HCT116 (cell line): ENCODE results near the gene ACOXL. TPM values are rescaled to one million over a fixed set of nuclear protein-coding genes. Genes with fewer than 3 reads are reported as not detected.

ENCODE experiments used
- ATAC-seq: fragments of 200-7000 bp; cut with Tn5 transposase; 2 replicates; pipeline ENCODE4 v1.9.1; 2020; ENCODE audit warnings: mild to moderate bottlenecking, moderate library complexity
- BruUV-seq: library from RNA; stranded (reverse); fragments of 400-500 nt; replicated peaks from 2 replicates; lab custom pipeline; 2021; lab: Mats Ljungman, UMichigan
- CTCF ChIA-PET: fragments of 300-600 bp; sonication (Branson Sonifier 250); formaldehyde crosslinking; loops from one replicate; lab custom pipeline; 2021; ENCODE audit warnings: antibody characterized with exemption; lab: Charles Lee
- POLR2A ChIA-PET: fragments of 300-600, 350-600 bp; sonication (Branson Sonifier 250); formaldehyde crosslinking; loops from one replicate; lab custom pipeline; 2021; ENCODE audit warnings: antibody characterized with exemption; lab: Charles Lee
- RAD21 ChIA-PET, 2 experiments: fragments of 300-600 bp; sonication (Branson Sonifier 250); formaldehyde crosslinking; loops; one replicate each; lab custom pipeline; 2023; ENCODE audit warnings: low total read pairs in 2 of 2; ENCODE audit not compliant: uncharacterized antibody in 2 of 2, unreplicated experiment in 2 of 2, low non-redundant PET in 1 of 2; lab: Charles Lee
- DNase-seq: peaks from one replicate; pipeline ENCODE4 v3.0.0-alpha.2; 2010; ENCODE audit warnings: low read depth, low spot score
- H2AFZ ChIP-seq: fragments of 200-600 bp; shearing (Covaris generic), sonication (generic); 2 replicates; pipeline ENCODE4 v1.6.1; 2017; ENCODE audit warnings: low read depth, mixed run types, mixed read lengths, antibody characterized with exemption, low read length; ENCODE audit not compliant: poor library complexity, severe bottlenecking
- H3K27ac ChIP-seq: 2 replicates; pipeline ENCODE4 v1.5.1; 2012; ENCODE audit warnings: low read depth, low read length
- H3K27me3 ChIP-seq: fragments of 200-600 bp; sonication (generic); 2 replicates; pipeline ENCODE4 v1.6.1; 2016; ENCODE audit warnings: mixed run types, low read length, mixed read lengths; ENCODE audit not compliant: insufficient read depth
- H3K36me3 ChIP-seq, 2 experiments: fragments of 200-500 bp in 1 of 2; fragments of 200-600 bp in 1 of 2; sonication (Bioruptor generic) in 1 of 2; sonication (generic) in 1 of 2; 2 replicates each; pipeline versions ENCODE4 v1.5.1 to v1.6.1; 2014 to 2016; ENCODE audit warnings: low read length in 2 of 2, inconsistent platforms in 1 of 2, mixed read lengths in 1 of 2, mixed run types in 1 of 2; ENCODE audit not compliant: insufficient read depth in 2 of 2, control insufficient read depth in 1 of 2
- H3K4me1 ChIP-seq, 2 experiments: fragments of 200-600 bp in 1 of 2; sonication (generic) in 1 of 2; 2 replicates each; pipeline versions ENCODE4 v1.5.1 to v1.6.1; 2012 to 2017; ENCODE audit warnings: low read length in 2 of 2, inconsistent platforms in 1 of 2, mild to moderate bottlenecking in 1 of 2, mixed read lengths in 1 of 2, mixed run types in 1 of 2, moderate library complexity in 1 of 2; ENCODE audit not compliant: insufficient read depth in 2 of 2, control insufficient read depth in 1 of 2
- H3K4me2 ChIP-seq: fragments of 200-600 bp; sonication (generic); 2 replicates; pipeline ENCODE4 v1.6.1; 2017; ENCODE audit warnings: mixed run types, low read length, mixed read lengths
- H3K4me3 ChIP-seq, 2 experiments: fragments of 200-600 bp in 1 of 2; sonication (generic) in 1 of 2; replicated peaks in 1 of 2; 2 replicates each; pipeline ENCODE4 v1.5.1; 2011 to 2016; ENCODE audit warnings: low read length in 2 of 2, control low read depth in 1 of 2, low read depth in 1 of 2, mild to moderate bottlenecking in 1 of 2, mixed read lengths in 1 of 2, mixed run types in 1 of 2
- H3K79me2 ChIP-seq: fragments of 200-600 bp; sonication (generic); 2 replicates; pipeline ENCODE4 v1.6.1; 2017; ENCODE audit warnings: mild to moderate bottlenecking, mixed run types, low read length, moderate library complexity, mixed read lengths; ENCODE audit not compliant: insufficient read depth
- H3K9ac ChIP-seq: fragments of 200-600 bp; sonication (generic); 2 replicates; pipeline ENCODE4 v1.6.1; 2016; ENCODE audit warnings: low read length, mixed read lengths
- H3K9me2 ChIP-seq: fragments of 200-600 bp; sonication (generic), shearing (Covaris generic); 2 replicates; pipeline ENCODE4 v1.6.1; 2017; ENCODE audit warnings: mixed run types, mild to moderate bottlenecking, moderate library complexity; ENCODE audit not compliant: insufficient read depth
- H3K9me3 ChIP-seq, 2 experiments: fragments of 200-500 bp in 1 of 2; fragments of 200-600 bp in 1 of 2; sonication (Bioruptor generic) in 1 of 2; sonication (generic) in 1 of 2; 2 replicates each; pipeline ENCODE4 v1.6.1; 2014 to 2017; ENCODE audit warnings: low read length in 2 of 2, mixed read lengths in 2 of 2, inconsistent platforms in 1 of 2, low read depth in 1 of 2, mild to moderate bottlenecking in 1 of 2, mixed run types in 1 of 2, moderate library complexity in 1 of 2; ENCODE audit not compliant: control insufficient read depth in 1 of 2, insufficient read depth in 1 of 2
- H4K20me1 ChIP-seq: fragments of 200-600 bp; sonication (generic), shearing (Covaris generic); 2 replicates; pipeline ENCODE4 v1.6.1; 2017; ENCODE audit warnings: mixed run types, mild to moderate bottlenecking, moderate library complexity; ENCODE audit not compliant: insufficient read depth
- CBX3 ChIP-seq: IDR thresholded peaks from 2 replicates; pipeline ENCODE4 v1.6.1; 2012; ENCODE audit warnings: low read depth
- CEBPB ChIP-seq: IDR thresholded peaks from 2 replicates; pipeline ENCODE4 v1.6.1; 2012; ENCODE audit warnings: low read depth
- ELF1 ChIP-seq: IDR thresholded peaks from 2 replicates; pipeline ENCODE4 v1.6.1; 2012; ENCODE audit warnings: low read depth, borderline replicate concordance
- EZH2 ChIP-seq: fragments of 200-600 bp; sonication (generic); IDR thresholded peaks from 2 replicates; pipeline ENCODE4 v1.6.1; 2017; ENCODE audit warnings: antibody characterized with exemption, mixed run types
- FOSL1 ChIP-seq: IDR thresholded peaks from 2 replicates; pipeline ENCODE4 v1.6.1; 2012; ENCODE audit warnings: low read depth
- JUND ChIP-seq: IDR thresholded peaks from 2 replicates; pipeline ENCODE4 v1.6.1; 2012
- POLR2A ChIP-seq: IDR thresholded peaks from 2 replicates; pipeline ENCODE4 v1.7.0; 2011; ENCODE audit warnings: borderline replicate concordance; ENCODE audit not compliant: insufficient read depth, insufficient read length; ENCODE audit errors: extremely low read depth
- POLR2AphosphoS5 ChIP-seq: IDR thresholded peaks from 2 replicates; pipeline ENCODE4 v1.6.1; 2011; ENCODE audit warnings: mild to moderate bottlenecking, low read depth, low read length, moderate library complexity
- RAD21 ChIP-seq: IDR thresholded peaks from 2 replicates; pipeline ENCODE4 v1.6.1; 2012; ENCODE audit warnings: low read depth, mild to moderate bottlenecking
- SIN3A ChIP-seq: IDR thresholded peaks from 2 replicates; pipeline ENCODE4 v1.6.1; 2012; ENCODE audit warnings: low read depth
- SP1 ChIP-seq: IDR thresholded peaks from 2 replicates; pipeline ENCODE4 v1.6.1; 2012; ENCODE audit warnings: low read depth
- SRF ChIP-seq: IDR thresholded peaks from 2 replicates; pipeline ENCODE4 v1.6.1; 2012; ENCODE audit warnings: low read depth
- TCF7L2 ChIP-seq: IDR thresholded peaks from 2 replicates; pipeline ENCODE4 v1.7.0; 2011; ENCODE audit warnings: borderline replicate concordance, inconsistent platforms; ENCODE audit not compliant: insufficient read depth, insufficient read length; ENCODE audit errors: extremely low read depth
- YY1 ChIP-seq: IDR thresholded peaks from 2 replicates; pipeline ENCODE4 v1.6.1; 2011; ENCODE audit warnings: low read length, low read depth, moderate library complexity, mild to moderate bottlenecking; ENCODE audit not compliant: insufficient replicate concordance; ENCODE audit errors: extremely low read depth
- ZFX ChIP-seq: fragments of 450-650 bp; IDR thresholded peaks from 2 replicates; pipeline ENCODE4 v1.6.1; 2017
- intact Hi-C: fragments of 100-400 bp; cut with micrococcal nuclease; formaldehyde crosslinking; loops from 2 replicates; pipeline ENCODE4 v1.10.0; 2022
- total RNA-seq: library from RNA; stranded (reverse); gene quantifications from one replicate; pipeline ENCODE4 v1.2.1, GENCODE V29; 2021; ENCODE audit not compliant: unreplicated experiment
- TF ChIP-seq, protein P1 (sequence below): IDR thresholded peaks from 2 replicates; pipeline ENCODE4 v1.6.1; 2011; ENCODE audit warnings: mild to moderate bottlenecking, low read length, moderate library complexity; ENCODE audit not compliant: insufficient replicate concordance; ENCODE audit errors: extremely low read depth
- TF ChIP-seq, protein P2 (sequence below): IDR thresholded peaks from 2 replicates; pipeline ENCODE4 v1.6.1; 2012; ENCODE audit warnings: low read depth
- TF ChIP-seq, protein P3 (sequence below): IDR thresholded peaks from 2 replicates; pipeline ENCODE4 v1.6.1; 2012

The ACOXL gene
- total RNA-seq, 1 experiment from 2014 or later = 5.5 TPM

DNA sequence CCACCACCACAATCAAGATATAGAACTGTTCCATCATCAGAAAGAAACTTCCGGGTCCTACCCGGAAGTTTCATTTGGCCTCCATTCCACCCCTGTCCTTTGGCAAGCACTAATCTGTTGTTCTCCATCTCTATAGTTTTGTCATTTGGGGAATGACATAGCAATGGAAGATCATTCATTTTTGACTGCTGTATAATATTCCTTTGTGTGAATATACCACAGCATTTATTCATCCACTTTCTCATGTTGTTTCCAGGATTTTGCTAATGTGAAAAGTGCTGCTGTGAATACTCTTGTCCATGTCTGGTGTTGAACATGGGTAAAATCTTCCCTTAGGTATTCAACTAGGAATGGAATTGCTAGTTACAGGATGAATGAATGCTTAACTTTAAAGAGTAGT lies 53.1 kb downstream of the ACOXL start:
- H3K9me3 ChIP-seq = no peaks in the 10 kb centered on the region
- H3K27ac ChIP-seq = no peak overlapping the region
- POLR2A ChIA-PET = no interaction called here
- H3K4me2 ChIP-seq = no peak overlapping the region
- DNase-seq (no peak), ATAC-seq (no peak)
- H3K9me2 ChIP-seq = no peaks in the 10 kb centered on the region
- no peaks in the 10 kb centered on the region for H4K20me1 ChIP-seq
- CTCF ChIA-PET = no interaction called here
- H3K36me3 ChIP-seq = no peaks in the 10 kb centered on the region
- no peak overlapping the region for H3K4me3 ChIP-seq
- no peaks in the 10 kb centered on the region for H3K27me3 ChIP-seq
- no TSS peak for BruUV-seq
- no peak overlapping the region for H3K9ac ChIP-seq
- TF ChIP-seq, protein P1, sequence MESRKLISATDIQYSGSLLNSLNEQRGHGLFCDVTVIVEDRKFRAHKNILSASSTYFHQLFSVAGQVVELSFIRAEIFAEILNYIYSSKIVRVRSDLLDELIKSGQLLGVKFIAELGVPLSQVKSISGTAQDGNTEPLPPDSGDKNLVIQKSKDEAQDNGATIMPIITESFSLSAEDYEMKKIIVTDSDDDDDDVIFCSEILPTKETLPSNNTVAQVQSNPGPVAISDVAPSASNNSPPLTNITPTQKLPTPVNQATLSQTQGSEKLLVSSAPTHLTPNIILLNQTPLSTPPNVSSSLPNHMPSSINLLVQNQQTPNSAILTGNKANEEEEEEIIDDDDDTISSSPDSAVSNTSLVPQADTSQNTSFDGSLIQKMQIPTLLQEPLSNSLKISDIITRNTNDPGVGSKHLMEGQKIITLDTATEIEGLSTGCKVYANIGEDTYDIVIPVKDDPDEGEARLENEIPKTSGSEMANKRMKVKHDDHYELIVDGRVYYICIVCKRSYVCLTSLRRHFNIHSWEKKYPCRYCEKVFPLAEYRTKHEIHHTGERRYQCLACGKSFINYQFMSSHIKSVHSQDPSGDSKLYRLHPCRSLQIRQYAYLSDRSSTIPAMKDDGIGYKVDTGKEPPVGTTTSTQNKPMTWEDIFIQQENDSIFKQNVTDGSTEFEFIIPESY = no peak
- TF ChIP-seq CEBPB (no peak), SIN3A (no peak), JUND (no peak), RAD21 (no peak), POLR2AphosphoS5 (no peak)
- intact Hi-C loops = no loop called here
- no peaks in the 10 kb centered on the region for H3K79me2 ChIP-seq
- peaks cover 7 to 14% of the 10 kb centered on the region in 2 experiments; a peak in 3 of 4 replicates for H3K4me1 ChIP-seq
- RAD21 ChIA-PET = no interaction called here
- no peak overlapping the region for H2AFZ ChIP-seq

DNA sequence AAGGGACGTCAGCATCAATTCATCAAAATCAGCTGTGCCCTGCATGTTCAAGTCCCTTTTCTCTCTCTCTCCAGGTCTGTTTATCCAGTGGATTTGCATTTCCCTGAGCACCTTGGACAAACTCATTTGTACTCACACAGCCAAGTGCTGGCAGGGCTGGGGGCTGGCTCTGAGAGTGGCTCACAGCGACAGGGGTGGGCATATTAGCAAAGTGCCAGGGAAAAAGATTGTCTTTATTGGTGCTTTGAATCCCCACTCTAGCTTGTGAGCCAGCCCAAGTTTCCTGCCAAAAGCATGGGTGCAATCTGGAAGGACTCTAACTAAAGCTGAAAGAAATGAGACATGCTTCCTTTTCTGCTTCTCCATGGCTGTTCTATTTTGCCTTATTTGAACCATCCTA lies 56.6 kb downstream of the ACOXL start:
- Histone ChIP-seq H3K27me3 (no peaks in the 10 kb centered on the region), H3K9ac (no peak overlapping the region), H3K79me2 (no peaks in the 10 kb centered on the region), H3K27ac (no peak overlapping the region), H4K20me1 (no peaks in the 10 kb centered on the region), H3K9me2 (no peaks in the 10 kb centered on the region), H3K36me3 (no peaks in the 10 kb centered on the region), H3K9me3 (no peaks in the 10 kb centered on the region), H3K4me2 (no peak overlapping the region), H3K4me3 (no peak overlapping the region), H2AFZ (no peak overlapping the region), H3K4me1 (peaks cover 7 to 14% of the 10 kb centered on the region in 2 experiments; a peak in 3 of 4 replicates)
- ChIA-PET RAD21 (no interaction called here), CTCF (interaction anchor here (1.7 kb wide), 1 partner anchor 34 kb away, joined by 3 read pairs; no protein-coding TSS in a partner anchor), POLR2A (no interaction called here)
- DNase-seq (no peak), ATAC-seq (no peak)
- intact Hi-C loops = no loop called here
- no TSS peak for BruUV-seq
- TF ChIP-seq, protein P2, sequence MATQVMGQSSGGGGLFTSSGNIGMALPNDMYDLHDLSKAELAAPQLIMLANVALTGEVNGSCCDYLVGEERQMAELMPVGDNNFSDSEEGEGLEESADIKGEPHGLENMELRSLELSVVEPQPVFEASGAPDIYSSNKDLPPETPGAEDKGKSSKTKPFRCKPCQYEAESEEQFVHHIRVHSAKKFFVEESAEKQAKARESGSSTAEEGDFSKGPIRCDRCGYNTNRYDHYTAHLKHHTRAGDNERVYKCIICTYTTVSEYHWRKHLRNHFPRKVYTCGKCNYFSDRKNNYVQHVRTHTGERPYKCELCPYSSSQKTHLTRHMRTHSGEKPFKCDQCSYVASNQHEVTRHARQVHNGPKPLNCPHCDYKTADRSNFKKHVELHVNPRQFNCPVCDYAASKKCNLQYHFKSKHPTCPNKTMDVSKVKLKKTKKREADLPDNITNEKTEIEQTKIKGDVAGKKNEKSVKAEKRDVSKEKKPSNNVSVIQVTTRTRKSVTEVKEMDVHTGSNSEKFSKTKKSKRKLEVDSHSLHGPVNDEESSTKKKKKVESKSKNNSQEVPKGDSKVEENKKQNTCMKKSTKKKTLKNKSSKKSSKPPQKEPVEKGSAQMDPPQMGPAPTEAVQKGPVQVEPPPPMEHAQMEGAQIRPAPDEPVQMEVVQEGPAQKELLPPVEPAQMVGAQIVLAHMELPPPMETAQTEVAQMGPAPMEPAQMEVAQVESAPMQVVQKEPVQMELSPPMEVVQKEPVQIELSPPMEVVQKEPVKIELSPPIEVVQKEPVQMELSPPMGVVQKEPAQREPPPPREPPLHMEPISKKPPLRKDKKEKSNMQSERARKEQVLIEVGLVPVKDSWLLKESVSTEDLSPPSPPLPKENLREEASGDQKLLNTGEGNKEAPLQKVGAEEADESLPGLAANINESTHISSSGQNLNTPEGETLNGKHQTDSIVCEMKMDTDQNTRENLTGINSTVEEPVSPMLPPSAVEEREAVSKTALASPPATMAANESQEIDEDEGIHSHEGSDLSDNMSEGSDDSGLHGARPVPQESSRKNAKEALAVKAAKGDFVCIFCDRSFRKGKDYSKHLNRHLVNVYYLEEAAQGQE = no peak
- TF ChIP-seq POLR2AphosphoS5 (no peak), SP1 (no peak), CBX3 (no peak), FOSL1 (no peak), SIN3A (no peak), ZFX (no peak), EZH2 (no peak), RAD21 (no peak), TCF7L2 (no peak), YY1 (no peak), ELF1 (no peak), SRF (no peak), POLR2A (no peak)
- TF ChIP-seq, protein P3, sequence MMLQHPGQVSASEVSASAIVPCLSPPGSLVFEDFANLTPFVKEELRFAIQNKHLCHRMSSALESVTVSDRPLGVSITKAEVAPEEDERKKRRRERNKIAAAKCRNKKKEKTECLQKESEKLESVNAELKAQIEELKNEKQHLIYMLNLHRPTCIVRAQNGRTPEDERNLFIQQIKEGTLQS = no peak
